ENCODE results near the gene C2CD2L.

C2CD2L gene

GRCh38 chr11:119112314-119113020 lies 5.3 kb downstream of the C2CD2L start:
- DNase-seq (no peak), ATAC-seq (replicated peaks) (no peak)
- Mint-ChIP-seq H3K4me1 (ENCODE audit: low read depth in 2 of 2) (peaks cover 30 to 31% of the 10 kb centered on the region in 2 donors), H3K36me3 (ENCODE audit: insufficient read depth) (peaks cover 26% of the 10 kb centered on the region), H3K9me3 (no peaks in the 10 kb centered on the region), H3K27ac (no peak overlapping the region), H3K4me3 (no peak overlapping the region), H3K27me3 (no peaks in the 10 kb centered on the region)

DNA sequence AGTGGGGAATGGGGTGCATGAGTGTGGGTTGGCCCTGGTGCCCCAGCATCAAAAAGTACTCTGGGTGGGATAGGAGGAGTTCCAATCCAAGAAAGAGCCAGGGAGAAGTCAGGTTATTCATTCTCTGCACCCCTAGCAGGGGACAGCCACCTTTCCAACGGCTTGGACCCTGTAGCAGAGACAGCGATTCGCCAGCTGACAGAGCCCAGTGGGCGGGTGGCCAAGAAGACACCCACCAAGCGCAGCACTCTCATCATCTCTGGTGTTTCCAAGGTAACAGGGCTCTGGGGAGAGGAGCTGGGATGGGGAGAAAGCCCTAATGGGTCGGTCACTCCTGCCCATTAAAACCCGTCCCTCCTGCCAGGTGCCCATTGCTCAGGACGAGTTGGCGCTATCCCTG lies 6.6 kb downstream of the C2CD2L start:
- Mint-ChIP-seq H3K27ac (peak overlapping the region in 1 of 2 donors; percentile 36), H3K27me3 (no peaks in the 10 kb centered on the region), H3K9me3 (no peaks in the 10 kb centered on the region), H3K4me3 (no peak overlapping the region), H3K36me3 (ENCODE audit: insufficient read depth) (peaks cover 21% of the 10 kb centered on the region), H3K4me1 (ENCODE audit: low read depth in 2 of 2) (peaks cover 22 to 24% of the 10 kb centered on the region in 2 donors)
- DNase-seq, result no peak
- no peak for ATAC-seq (replicated peaks)

- Mint-ChIP-seq H3K36me3 (ENCODE audit: insufficient read depth) (peaks cover 21% of the 10 kb centered on the region), H3K27me3 (no peaks in the 10 kb centered on the region), H3K4me1 (ENCODE audit: low read depth in 2 of 2) (peaks cover 15 to 18% of the 10 kb centered on the region in 2 donors), H3K4me3 (no peak overlapping the region), H3K27ac (peak overlapping the region in 1 of 2 donors; percentile 78), H3K9me3 (no peaks in the 10 kb centered on the region)
- DNase-seq (no peak), ATAC-seq (replicated peaks) (no peak)
Observed at GRCh38 chr11:119114351-119114750, 7.2 kb downstream of the C2CD2L start.

GRCh38 chr11:119115484-119116234 lies 8.5 kb downstream of the C2CD2L start:
- peak overlapping the region in 1 of 2 donors; percentile 78 for H3K27ac Mint-ChIP-seq
- H3K36me3 Mint-ChIP-seq (ENCODE audit: insufficient read depth), result peaks cover 21% of the 10 kb centered on the region
- ATAC-seq (replicated peaks) (peak; percentile 69), DNase-seq (no peak)
- H3K4me3 Mint-ChIP-seq, result peak overlapping the region; percentile 39 to 60
- peaks cover 13 to 16% of the 10 kb centered on the region in 2 donors for H3K4me1 Mint-ChIP-seq (ENCODE audit: low read depth in 2 of 2)
- no peaks in the 10 kb centered on the region for H3K27me3 Mint-ChIP-seq
- H3K9me3 Mint-ChIP-seq, result no peaks in the 10 kb centered on the region

DNA sequence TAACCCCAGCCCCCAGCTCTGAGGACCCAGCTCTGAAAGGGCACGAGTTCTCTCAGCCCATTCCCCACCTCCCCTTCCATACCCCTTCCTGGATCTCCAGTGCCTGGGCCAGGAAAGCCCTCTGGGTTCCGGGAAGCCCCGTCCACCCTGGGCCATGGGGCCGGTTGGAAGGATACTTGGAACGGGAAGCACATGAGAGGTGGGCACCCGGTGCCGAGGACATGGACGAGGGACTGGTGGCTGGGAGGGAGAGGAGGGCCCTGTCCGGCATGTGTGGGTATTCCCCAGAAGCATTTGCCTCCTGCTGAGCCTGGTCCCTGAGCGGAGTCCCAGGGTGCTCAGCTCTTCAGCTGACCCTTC lies 9.1 kb downstream of the C2CD2L start:
- H3K4me1 Mint-ChIP-seq (ENCODE audit: low read depth in 2 of 2), result peaks cover 14 to 21% of the 10 kb centered on the region in 2 donors
- no peak for ATAC-seq (replicated peaks)
- no peaks in the 10 kb centered on the region for H3K27me3 Mint-ChIP-seq
- peaks cover 25% of the 10 kb centered on the region for H3K36me3 Mint-ChIP-seq (ENCODE audit: insufficient read depth)
- no peaks in the 10 kb centered on the region for H3K9me3 Mint-ChIP-seq
- DNase-seq, result no peak
- H3K27ac Mint-ChIP-seq, result peak overlapping the region in 1 of 2 donors; percentile 78
- peak overlapping the region in 1 of 2 donors; percentile 60 for H3K4me3 Mint-ChIP-seq

- peaks cover 14 to 24% of the 10 kb centered on the region in 2 donors for H3K4me1 Mint-ChIP-seq (ENCODE audit: low read depth in 2 of 2)
Observed at GRCh38 chr11:119116601-119117000, 9.5 kb downstream of the C2CD2L start.

GRCh38 chr11:119117004-119117706 lies 10.0 kb downstream of the C2CD2L start:
- no peaks in the 10 kb centered on the region for H3K27me3 Mint-ChIP-seq
- H3K4me3 Mint-ChIP-seq, result no peak overlapping the region
- no peak for ATAC-seq (replicated peaks)
- peaks cover 25% of the 10 kb centered on the region for H3K36me3 Mint-ChIP-seq (ENCODE audit: insufficient read depth)
- H3K27ac Mint-ChIP-seq, result peak overlapping the region in 1 of 2 donors; percentile 72
- no peak for DNase-seq
- H3K9me3 Mint-ChIP-seq, result no peaks in the 10 kb centered on the region
- H3K4me1 Mint-ChIP-seq (ENCODE audit: low read depth in 2 of 2), result peaks cover 20 to 28% of the 10 kb centered on the region in 2 donors

More at GRCh38 chr11:119116601-119117000, 9.5 kb downstream of the C2CD2L start:
- H3K9me3 Mint-ChIP-seq, result no peaks in the 10 kb centered on the region
- H3K36me3 Mint-ChIP-seq (ENCODE audit: insufficient read depth), result peaks cover 25% of the 10 kb centered on the region
- no peak overlapping the region for H3K4me3 Mint-ChIP-seq
- peak overlapping the region in 1 of 2 donors; percentile 72 for H3K27ac Mint-ChIP-seq
- ATAC-seq (replicated peaks) (no peak), DNase-seq (no peak)
- H3K27me3 Mint-ChIP-seq, result no peaks in the 10 kb centered on the region

GRCh38 chr11:119118227-119118626 lies 11.1 kb downstream of the C2CD2L start:
- Mint-ChIP-seq H3K4me1 (ENCODE audit: low read depth in 2 of 2) (peaks cover 30 to 36% of the 10 kb centered on the region in 2 donors), H3K36me3 (ENCODE audit: insufficient read depth) (peaks cover 25% of the 10 kb centered on the region), H3K27ac (no peak overlapping the region), H3K27me3 (no peaks in the 10 kb centered on the region), H3K9me3 (no peaks in the 10 kb centered on the region), H3K4me3 (no peak overlapping the region)
- no peak for DNase-seq
- no peak for ATAC-seq (replicated peaks)

DNA sequence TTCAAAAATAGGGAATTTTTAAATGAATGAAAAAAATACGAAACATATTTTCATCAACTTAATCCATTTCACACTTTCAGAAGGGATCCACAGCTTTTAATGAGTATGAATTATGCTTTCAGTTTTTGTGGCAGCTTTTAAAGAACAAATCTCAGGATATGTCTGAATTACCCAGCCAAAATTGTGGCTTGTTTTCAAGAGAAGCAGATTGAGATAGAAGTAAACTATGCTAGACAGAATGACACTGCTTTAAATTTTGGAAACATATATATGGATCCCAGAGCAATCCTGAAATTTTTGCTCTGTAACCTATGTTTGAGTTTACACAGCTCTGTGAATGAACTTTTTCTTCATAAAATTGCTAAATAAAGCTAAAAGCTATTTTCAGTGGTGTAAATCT lies 11.8 kb downstream of the C2CD2L start:
- peaks cover 25% of the 10 kb centered on the region for H3K36me3 Mint-ChIP-seq (ENCODE audit: insufficient read depth)

GRCh38 chr11:119120639-119121007 lies 13.5 kb downstream of the C2CD2L start:
- ATAC-seq (replicated peaks), result no peak
- Mint-ChIP-seq H3K4me1 (ENCODE audit: low read depth in 2 of 2) (peaks cover 25 to 42% of the 10 kb centered on the region in 2 donors), H3K4me3 (peak overlapping the region; percentile 85 to 91), H3K27ac (peak overlapping the region; percentile 81 to 94), H3K36me3 (ENCODE audit: insufficient read depth) (peaks cover 26% of the 10 kb centered on the region), H3K27me3 (no peaks in the 10 kb centered on the region), H3K9me3 (no peaks in the 10 kb centered on the region)
- no peak for DNase-seq

More for the DNA sequence above, 11.8 kb downstream of the C2CD2L start:
- Mint-ChIP-seq H3K4me1 (ENCODE audit: low read depth in 2 of 2) (peaks cover 30 to 43% of the 10 kb centered on the region in 2 donors), H3K9me3 (no peaks in the 10 kb centered on the region), H3K4me3 (no peak overlapping the region), H3K27me3 (no peaks in the 10 kb centered on the region), H3K27ac (no peak overlapping the region)
- DNase-seq (no peak), ATAC-seq (replicated peaks) (no peak)

DNA sequence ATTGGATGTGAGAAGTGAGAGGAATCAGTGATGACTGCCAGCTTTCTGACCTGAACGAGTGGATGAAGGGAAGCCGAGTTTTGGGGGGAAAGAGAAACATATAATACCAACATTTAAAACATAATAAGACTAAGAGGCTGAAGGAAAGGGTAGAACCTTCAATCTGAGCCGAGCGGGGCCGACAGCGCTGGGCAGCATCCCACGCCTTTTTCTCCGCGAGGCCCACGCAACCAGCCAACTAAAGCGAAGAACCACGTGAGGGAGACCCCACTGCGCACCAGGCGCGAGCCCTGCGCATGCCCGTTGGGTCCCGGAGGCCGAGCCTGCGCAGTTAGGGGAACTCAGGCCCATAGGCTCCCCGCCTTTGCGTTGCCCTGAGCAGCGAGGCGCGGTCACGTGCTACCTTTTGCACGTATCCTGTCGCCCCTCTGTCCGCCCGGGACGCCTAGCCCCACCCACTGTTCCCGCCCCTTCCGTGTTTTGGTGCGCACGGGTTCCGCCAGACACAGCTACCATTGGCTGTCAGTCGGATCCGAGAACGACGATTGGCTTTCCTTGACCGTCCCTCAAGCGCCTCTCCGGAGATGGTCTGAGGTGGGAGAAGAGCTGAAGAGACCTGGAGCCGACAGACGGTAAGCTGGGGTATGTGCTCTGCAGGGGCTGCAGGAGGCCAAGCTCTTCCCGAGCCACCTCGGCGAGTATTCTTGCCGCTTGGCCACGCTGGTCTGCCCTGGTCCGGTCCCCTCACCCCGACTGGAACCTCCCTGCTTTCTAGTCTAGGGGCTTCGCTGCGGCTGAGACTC lies 14.1 kb downstream of the C2CD2L start, which contains the start of gene HINFP:
TSS of gene HINFP (plus strand) at position 573 of the 803 bp plus-strand sequence. CDS start 5,365 bp downstream, outside the sequence.
- Mint-ChIP-seq H3K4me3 (peak within 1 kb of the TSS; percentile 85 to 91), H3K27me3 (no peaks in the 10 kb centered on the region), H3K36me3 (ENCODE audit: insufficient read depth) (peaks cover 22% of the 10 kb centered on the region), H3K27ac (peak within 1 kb of the TSS; percentile 81 to 94), H3K4me1 (ENCODE audit: low read depth in 2 of 2) (peaks cover 25 to 38% of the 10 kb centered on the region in 2 donors), H3K9me3 (no peaks in the 10 kb centered on the region)
- ATAC-seq (replicated peaks) (peak; percentile 97), DNase-seq (peak; percentile 97 to 99 (median 98))

DNA sequence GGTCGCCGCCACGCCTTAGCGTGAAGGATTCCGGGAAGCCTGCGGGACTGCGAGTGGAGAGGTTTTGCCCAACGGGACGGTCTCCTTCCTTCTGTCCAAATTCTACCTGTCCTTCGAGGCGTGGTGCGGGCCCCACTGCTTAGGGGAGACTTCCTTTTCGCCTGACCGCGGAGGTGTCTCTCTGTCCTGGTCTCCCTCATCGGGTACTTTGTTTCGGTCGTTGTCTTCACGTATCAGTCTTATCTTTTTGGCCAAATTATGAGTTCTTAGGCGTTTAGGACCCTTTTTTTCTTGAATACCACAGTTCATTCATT lies 14.6 kb downstream of the C2CD2L start:
- Mint-ChIP-seq H3K9me3 (no peaks in the 10 kb centered on the region), H3K27me3 (no peaks in the 10 kb centered on the region), H3K4me1 (ENCODE audit: low read depth in 2 of 2) (peaks cover 27 to 40% of the 10 kb centered on the region in 2 donors), H3K27ac (peak overlapping the region; percentile 81 to 94), H3K36me3 (ENCODE audit: insufficient read depth) (peaks cover 25% of the 10 kb centered on the region), H3K4me3 (peak overlapping the region; percentile 85 to 91)
- ATAC-seq (replicated peaks), result no peak
- DNase-seq, result no peak

DNA sequence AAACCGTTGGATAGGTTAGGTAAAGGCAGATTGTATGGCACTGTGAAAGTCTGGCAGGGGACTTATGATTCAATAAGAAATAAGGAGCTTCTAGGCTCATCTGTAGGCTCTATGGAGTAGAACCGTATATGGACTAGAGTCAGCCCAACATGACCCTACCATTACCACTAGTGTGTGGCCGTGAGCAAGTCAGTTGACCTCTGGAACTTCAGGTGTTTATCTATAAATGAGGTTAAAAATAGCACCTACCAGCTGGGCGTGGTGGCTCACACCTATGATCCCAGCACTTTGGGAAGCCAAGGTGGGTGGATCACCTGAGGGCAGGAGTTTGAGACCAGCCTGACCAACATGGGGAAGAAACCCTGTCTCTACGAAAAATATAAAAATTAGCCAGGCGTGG lies 18.7 kb downstream of the C2CD2L start:
- no peak overlapping the region for H3K4me3 Mint-ChIP-seq
- H3K27ac Mint-ChIP-seq, result no peak overlapping the region
- no peaks in the 10 kb centered on the region for H3K9me3 Mint-ChIP-seq
- H3K4me1 Mint-ChIP-seq (ENCODE audit: low read depth in 2 of 2), result peaks cover 22 to 39% of the 10 kb centered on the region in 2 donors
- no peak for ATAC-seq (replicated peaks)
- H3K36me3 Mint-ChIP-seq (ENCODE audit: insufficient read depth), result peaks cover 59% of the 10 kb centered on the region
- no peak for DNase-seq
- H3K27me3 Mint-ChIP-seq, result no peaks in the 10 kb centered on the region

All from effector memory CD8-positive, alpha-beta T cell (primary cell).